HEK293T (cell line): ENCODE measurements around the gene KCNQ5.

Source experiments
- ARNT ChIP-seq: fragments of 450-650 bp; IDR thresholded peaks from 2 replicates; pipeline ENCODE4 v1.6.1; 2017; ENCODE audit warnings: mild to moderate bottlenecking
- ELF4 ChIP-seq: fragments of 450-650 bp; IDR thresholded peaks from 2 replicates; pipeline ENCODE4 v1.6.1; 2017; ENCODE audit warnings: antibody characterized with exemption
- FOXA1 ChIP-seq: fragments of 450-650 bp; IDR thresholded peaks from 2 replicates; pipeline ENCODE4 v1.6.1; 2016; ENCODE audit warnings: mild to moderate bottlenecking
- FOXM1 ChIP-seq: fragments of 450-650 bp; IDR thresholded peaks from 2 replicates; pipeline ENCODE4 v1.6.1; 2017; ENCODE audit warnings: mild to moderate bottlenecking, borderline replicate concordance
- SUZ12 ChIP-seq: fragments of 450-650 bp; IDR thresholded peaks from 2 replicates; pipeline ENCODE4 v1.6.1; 2016; ENCODE audit warnings: mild to moderate bottlenecking

DNA sequence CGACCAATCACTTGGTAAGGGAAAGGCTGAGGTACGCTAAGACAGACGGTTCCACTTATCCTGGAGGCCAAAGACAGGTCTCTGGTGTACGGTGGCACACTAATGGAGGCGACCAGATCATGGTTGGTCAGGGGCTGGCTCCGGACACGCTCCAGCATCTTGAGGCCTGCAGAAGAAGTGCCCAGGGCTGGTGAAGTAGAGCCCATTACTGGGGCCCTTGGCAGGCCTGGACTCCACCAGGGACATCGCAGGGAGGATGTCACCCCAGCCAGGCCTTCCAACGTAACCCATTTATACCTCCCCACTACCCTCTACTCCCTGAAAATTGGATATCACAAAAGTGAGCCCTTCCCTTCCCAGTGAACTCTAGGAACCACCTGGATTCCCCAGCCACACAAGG is 587.3 kb downstream of the KCNQ5 start:
- TF ChIP-seq ELF4 (no peak), SUZ12 (no peak), FOXA1 (no peak), ARNT (no peak), FOXM1 (no peak)
